ENCODE measurements around the gene TP53I13.

Gene TP53I13

GRCh38 chr17:29571486-29571882 is 3.0 kb downstream of the TP53I13 start:
- DNase-seq (ENCODE audit: low read depth in 1 of 2, low spot score in 1 of 2): no peak
- TF ChIP-seq JUND (IDR thresholded peaks at IDR 0.05; ENCODE audit: low read depth): no peak
- in situ Hi-C loops (cut with HindIII; ENCODE audit: low pct_unique_long_range_greater_than_20kb, low sequenced_read_pairs): no loop called here

GRCh38 chr17:29571883-29572681 is 3.6 kb downstream of the TP53I13 start:
- DNase-seq (ENCODE audit: low read depth in 1 of 2, low spot score in 1 of 2): no peak
- in situ Hi-C loops (cut with HindIII; ENCODE audit: low pct_unique_long_range_greater_than_20kb, low sequenced_read_pairs): no loop called here
- no peak for TF ChIP-seq JUND (IDR thresholded peaks at IDR 0.05; ENCODE audit: low read depth)

- no peak for TF ChIP-seq JUND (IDR thresholded peaks at IDR 0.05; ENCODE audit: low read depth)
- in situ Hi-C loops (cut with HindIII; ENCODE audit: low pct_unique_long_range_greater_than_20kb, low sequenced_read_pairs): no loop called here
- DNase-seq (ENCODE audit: low read depth in 1 of 2, low spot score in 1 of 2): no peak
Observed at GRCh38 chr17:29572691-29573557, 4.4 kb downstream of the TP53I13 start.

GRCh38 chr17:29573558-29573869 is 5.0 kb downstream of the TP53I13 start:
- DNase-seq (ENCODE audit: low read depth in 1 of 2, low spot score in 1 of 2): no peak
- in situ Hi-C loops (cut with HindIII; ENCODE audit: low pct_unique_long_range_greater_than_20kb, low sequenced_read_pairs): no loop called here
- no peak for TF ChIP-seq JUND (IDR thresholded peaks at IDR 0.05; ENCODE audit: low read depth)

GRCh38 chr17:29573871-29574731 is 5.6 kb downstream of the TP53I13 start:
- no peak for DNase-seq (ENCODE audit: low read depth in 1 of 2, low spot score in 1 of 2)
- TF ChIP-seq JUND (IDR thresholded peaks at IDR 0.05; ENCODE audit: low read depth): no peak
- in situ Hi-C loops (cut with HindIII; ENCODE audit: low pct_unique_long_range_greater_than_20kb, low sequenced_read_pairs): no loop called here

GRCh38 chr17:29574732-29575510 is 6.4 kb downstream of the TP53I13 start:
- TF ChIP-seq JUND (IDR thresholded peaks at IDR 0.05; ENCODE audit: low read depth): no peak
- in situ Hi-C loops (cut with HindIII; ENCODE audit: low pct_unique_long_range_greater_than_20kb, low sequenced_read_pairs): no loop called here
- DNase-seq (ENCODE audit: low read depth in 1 of 2, low spot score in 1 of 2): no peak

GRCh38 chr17:29575511-29576213 is 7.2 kb downstream of the TP53I13 start:
- DNase-seq (ENCODE audit: low read depth in 1 of 2, low spot score in 1 of 2): no peak
- no peak for TF ChIP-seq JUND (IDR thresholded peaks at IDR 0.05; ENCODE audit: low read depth)
- in situ Hi-C loops (cut with HindIII; ENCODE audit: low pct_unique_long_range_greater_than_20kb, low sequenced_read_pairs): no loop called here

GRCh38 chr17:29576214-29577000 is 7.9 kb downstream of the TP53I13 start:
- TF ChIP-seq JUND (IDR thresholded peaks at IDR 0.05; ENCODE audit: low read depth): no peak
- in situ Hi-C loops (cut with HindIII; ENCODE audit: low pct_unique_long_range_greater_than_20kb, low sequenced_read_pairs): no loop called here
- no peak for DNase-seq (ENCODE audit: low read depth in 1 of 2, low spot score in 1 of 2)

- in situ Hi-C loops (cut with HindIII; ENCODE audit: low pct_unique_long_range_greater_than_20kb, low sequenced_read_pairs): no loop called here
- no peak for DNase-seq (ENCODE audit: low read depth in 1 of 2, low spot score in 1 of 2)
- no peak for TF ChIP-seq JUND (IDR thresholded peaks at IDR 0.05; ENCODE audit: low read depth)
Observed at GRCh38 chr17:29577001-29577370, 8.5 kb downstream of the TP53I13 start.

GRCh38 chr17:29577385-29578211 is 9.1 kb downstream of the TP53I13 start:
- no peak for TF ChIP-seq JUND (IDR thresholded peaks at IDR 0.05; ENCODE audit: low read depth)
- in situ Hi-C loops (cut with HindIII; ENCODE audit: low pct_unique_long_range_greater_than_20kb, low sequenced_read_pairs): no loop called here
- DNase-seq (ENCODE audit: low read depth in 1 of 2, low spot score in 1 of 2): no peak

Data from T47D (cell line).